HG03039 (cell line): ENCODE measurements around the gene CDH6.

Source experiments
- ATAC-seq: cut with Tn5 transposase; IDR thresholded peaks from one replicate; pipeline ENCODE4 v1.9.1; 2021; ENCODE audit warnings: mild to moderate bottlenecking, moderate library complexity; ENCODE audit not compliant: unreplicated experiment

CDH6 gene

DNA sequence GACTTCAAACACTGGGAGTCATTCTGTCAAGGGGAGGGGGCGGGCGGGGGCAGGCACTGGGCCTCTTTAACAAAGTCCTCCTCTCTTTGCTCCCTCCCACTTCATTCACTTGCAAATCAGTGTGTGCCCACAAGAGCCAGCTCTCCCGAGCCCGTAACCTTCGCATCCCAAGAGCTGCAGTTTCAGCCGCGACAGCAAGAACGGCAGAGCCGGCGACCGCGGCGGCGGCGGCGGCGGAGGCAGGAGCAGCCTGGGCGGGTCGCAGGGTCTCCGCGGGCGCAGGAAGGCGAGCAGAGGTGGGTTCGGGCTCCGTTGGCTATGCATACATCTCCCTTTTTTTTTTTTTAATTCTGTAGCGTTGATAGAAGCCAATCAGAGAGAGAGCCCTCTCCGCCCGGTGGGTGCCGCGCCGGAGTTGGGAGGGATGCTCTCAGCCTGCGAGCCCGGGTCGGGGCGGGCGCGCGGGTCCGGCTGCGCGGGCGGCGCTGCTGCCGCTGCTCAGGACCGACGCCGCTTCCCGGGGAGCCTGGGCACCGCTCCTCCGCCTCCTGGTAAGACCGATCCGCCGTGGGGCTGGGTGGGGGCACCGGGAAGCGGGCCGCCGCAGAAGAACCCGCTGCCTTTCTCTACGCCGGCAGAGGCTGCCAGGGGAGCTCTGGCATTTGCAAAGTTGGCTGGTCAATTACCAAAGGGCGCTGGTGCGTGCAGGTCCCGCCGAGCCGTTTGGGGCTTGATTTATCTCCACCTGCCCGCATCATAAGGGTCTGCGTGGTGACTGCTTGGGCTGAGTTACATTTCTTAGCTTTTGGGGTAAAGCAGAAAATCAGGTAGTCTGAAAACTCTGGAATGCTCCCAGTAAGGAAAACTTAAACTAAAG lies at the start of gene CDH6:
CDH6 (plus strand) TSS at position 96 of the 877 bp plus-strand sequence. CDS start 73,788 bp downstream, outside the sequence.
- ATAC-seq: no peak

- ATAC-seq: no peak
Measured at GRCh38 chr5:31144364-31144763, 49.1 kb upstream of the CDH6 start.

DNA sequence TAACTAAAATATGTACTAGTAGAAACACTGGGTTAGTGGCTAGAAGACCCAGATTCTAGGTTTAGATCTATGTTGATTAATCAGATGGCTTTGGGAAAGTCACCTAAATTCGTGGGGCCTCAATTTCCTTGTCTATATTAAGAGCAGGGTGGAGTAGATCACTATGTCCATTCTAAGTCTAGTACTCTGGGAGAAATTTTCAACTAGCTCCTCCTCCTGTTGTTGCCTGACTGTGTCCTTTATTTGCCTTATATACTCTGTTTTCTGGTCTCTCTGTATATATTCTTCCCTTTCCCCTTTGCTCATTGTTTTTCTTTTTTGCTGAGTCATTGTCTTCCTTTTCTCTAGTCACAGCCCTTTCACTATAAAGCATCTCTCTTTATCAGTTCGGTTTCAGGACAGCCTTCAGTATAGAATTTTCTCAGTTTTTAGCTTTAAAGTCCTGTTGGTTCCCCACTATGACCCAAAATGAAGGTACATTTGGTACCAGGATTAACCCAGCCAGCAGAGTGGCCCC lies 44.5 kb upstream of the CDH6 start:
- ATAC-seq: no peak

DNA sequence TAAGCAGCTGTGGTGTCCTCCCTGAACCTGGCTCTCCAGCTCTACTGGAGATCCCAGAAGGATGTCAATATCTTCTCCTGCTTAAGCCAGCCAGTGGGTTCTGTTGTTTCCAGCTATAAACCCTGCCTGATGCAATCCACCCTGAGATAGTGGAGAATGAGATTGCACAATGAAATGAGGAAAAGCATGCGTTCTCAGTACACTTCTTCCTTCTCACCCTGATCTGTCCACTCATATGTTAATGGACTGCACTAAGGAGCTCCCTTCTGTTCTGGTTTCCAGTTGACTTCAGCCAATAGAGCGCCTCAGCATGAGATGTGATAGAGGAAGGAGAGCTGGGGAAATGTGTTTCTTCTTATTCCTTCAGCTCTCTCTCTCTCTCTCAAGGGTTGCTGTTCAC lies 40.0 kb upstream of the CDH6 start:
- no peak for ATAC-seq

DNA sequence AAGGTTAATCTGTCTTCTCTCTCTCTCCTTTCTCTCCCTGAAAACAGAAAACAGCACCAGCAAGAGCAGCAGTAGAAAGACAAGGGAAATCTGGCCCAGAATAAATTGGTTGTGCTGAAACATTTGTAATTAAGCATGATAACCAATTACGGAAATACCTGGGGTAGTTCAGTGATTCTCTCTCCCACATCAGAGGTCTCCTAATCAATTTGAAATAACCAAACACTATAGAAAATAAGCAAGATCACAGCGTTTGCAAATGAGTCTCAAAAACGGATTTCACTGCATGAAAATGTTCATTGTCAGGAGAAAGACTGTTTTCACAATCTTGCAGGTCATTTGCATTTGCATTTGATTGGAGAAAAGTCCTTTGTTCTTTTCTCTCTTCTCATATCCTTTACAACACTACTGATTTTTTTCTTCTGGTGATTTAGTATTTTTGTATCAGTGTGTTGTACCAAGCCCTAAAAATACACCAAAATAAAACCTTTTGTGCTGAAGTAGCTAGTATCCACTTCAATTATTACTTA lies 36.8 kb upstream of the CDH6 start:
- no peak for ATAC-seq

- ATAC-seq: no peak
Measured at GRCh38 chr5:31157720-31158119, 35.8 kb upstream of the CDH6 start.

DNA sequence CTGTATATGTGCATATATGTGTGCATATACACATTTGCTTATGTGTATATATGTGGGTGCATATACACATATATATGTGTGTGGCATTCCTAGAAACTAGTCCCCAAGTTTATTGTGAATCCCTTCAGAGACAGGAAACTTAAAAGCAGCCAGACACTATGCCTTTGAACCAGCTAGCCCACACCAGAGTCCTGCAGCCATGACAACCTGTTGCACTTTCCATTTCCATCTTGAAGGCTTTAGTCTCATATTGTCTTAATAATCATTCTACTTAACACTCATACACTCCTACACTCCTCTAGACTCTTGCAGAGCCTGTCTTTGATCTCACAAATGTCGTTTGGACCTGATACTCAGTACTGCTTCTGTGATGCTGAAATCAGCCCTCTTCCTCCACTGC lies 34.8 kb upstream of the CDH6 start:
- no peak for ATAC-seq

DNA sequence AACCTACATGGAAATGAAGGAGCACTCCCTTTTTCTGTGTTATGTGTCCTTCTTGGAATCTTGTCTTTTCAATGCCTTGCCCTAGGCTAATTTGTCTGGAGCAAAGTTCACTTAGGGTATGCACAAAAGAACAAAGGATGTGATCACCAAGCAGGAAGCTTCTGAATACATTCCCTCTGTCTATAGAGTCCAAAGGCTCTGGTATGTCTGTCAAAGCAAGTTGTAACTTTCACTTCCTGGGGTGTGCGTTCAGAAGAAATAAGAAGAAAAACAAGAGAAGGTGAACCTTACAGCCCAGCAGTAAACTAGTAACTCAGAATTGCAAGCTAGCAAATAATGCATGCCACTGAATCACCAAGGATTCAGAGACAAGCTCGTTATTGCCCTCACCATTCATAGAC lies 31.7 kb upstream of the CDH6 start:
- no peak for ATAC-seq

DNA sequence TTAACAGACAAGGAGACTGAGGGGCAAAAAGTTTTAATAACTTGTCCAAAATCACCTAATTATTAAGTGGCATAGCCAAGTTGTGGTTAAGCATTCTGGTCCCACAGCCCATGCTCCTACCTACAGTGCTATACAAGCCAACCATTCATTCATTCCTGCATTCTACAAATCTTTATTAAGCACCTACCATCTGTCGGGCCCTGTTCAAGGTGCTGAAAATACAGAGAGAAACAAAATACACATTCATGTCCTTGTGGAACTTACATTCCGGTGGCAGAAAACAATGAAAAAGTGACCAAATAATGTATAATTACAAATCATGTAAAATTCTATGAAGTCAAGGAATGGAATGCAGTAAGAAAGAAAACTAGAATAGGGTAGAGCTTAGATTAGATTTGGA lies 27.8 kb upstream of the CDH6 start:
- no peak for ATAC-seq

DNA sequence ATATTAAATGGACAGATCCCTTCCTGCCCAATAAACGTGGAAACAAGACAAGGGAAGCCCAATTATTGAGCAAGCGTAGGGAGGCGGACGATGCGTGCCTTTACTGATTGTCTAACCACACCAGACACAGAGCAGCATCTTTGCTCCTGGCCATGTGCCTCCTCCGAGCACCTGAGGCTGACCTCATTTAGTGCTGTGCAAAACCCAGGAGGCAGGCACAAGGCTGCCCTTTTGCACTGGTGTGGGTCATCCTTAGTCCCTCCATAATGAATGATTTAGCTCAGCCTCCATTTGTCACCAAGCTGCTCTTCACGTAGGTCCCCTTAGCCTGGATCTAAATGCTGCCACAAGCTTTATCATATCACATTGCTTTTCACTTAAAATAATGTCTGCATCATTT lies 24.1 kb upstream of the CDH6 start:
- no peak for ATAC-seq

- ATAC-seq: no peak
Measured at GRCh38 chr5:31172881-31173280, 20.6 kb upstream of the CDH6 start.

DNA sequence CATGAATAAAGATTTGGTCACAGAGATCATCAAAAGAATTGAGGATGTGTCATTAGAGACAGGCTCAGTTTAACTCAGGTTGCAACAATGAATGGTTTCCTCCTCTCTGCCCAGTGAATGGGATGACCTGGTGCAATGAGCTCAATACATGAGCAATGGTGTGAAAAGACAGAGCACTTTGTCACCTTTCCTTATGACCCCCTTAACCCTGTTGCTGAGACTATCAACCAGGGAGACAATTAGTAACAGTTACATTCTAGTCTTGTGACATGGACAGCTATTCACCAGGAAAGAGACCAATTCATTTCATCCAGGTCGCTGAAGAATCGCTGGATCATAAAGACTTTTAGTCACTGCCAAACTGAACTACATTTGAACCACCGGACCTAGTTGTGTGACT lies 19.9 kb upstream of the CDH6 start:
- ATAC-seq: no peak

DNA sequence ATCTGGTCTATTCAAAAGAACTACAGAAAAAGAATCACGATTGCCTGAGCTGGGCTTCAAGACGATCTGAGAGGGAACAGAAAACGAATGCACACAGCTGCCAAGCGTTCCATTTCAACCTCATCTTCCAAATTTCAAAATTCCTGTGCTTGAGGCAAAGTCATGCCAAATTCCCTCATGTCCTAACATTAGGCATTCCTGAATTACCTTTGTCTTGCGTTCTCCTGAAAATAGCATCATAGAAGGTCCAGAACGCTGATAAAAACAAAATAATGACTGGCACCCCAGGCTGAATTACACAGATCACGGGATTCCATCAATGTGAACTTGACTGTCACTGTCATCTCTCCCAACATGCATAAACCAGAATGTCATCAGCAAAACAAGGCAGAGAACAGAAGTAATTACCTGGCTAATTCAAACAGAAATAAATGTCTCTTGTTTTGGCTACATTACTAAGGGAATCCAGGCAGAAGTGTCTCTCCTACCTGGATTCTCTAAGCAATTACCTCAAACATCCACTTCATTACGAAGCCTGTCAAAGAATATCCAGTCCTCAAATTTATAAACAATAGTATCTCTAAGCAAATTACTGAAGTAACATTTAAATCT lies 12.0 kb upstream of the CDH6 start:
- no peak for ATAC-seq

- no peak for ATAC-seq
Measured at GRCh38 chr5:31182136-31182535, 11.3 kb upstream of the CDH6 start.

DNA sequence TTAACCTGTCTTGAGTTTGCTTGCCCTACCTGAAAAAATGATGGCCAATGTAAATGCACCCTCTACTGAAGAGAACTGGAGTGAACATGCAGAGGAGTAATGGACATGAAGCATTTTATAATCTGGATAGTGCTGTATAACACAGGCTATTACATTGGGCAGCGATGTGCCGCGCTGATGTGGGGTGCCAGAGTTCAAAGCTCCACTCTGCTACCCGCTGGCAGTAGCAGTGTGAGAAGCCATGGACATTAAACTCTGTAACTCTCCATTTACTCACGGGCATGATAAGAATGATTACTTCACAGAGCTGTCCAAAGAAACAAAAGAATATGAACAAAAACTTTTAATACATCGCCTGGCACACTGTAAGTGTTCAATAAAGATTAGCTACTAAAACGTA lies 7.5 kb upstream of the CDH6 start:
- ATAC-seq: no peak

DNA sequence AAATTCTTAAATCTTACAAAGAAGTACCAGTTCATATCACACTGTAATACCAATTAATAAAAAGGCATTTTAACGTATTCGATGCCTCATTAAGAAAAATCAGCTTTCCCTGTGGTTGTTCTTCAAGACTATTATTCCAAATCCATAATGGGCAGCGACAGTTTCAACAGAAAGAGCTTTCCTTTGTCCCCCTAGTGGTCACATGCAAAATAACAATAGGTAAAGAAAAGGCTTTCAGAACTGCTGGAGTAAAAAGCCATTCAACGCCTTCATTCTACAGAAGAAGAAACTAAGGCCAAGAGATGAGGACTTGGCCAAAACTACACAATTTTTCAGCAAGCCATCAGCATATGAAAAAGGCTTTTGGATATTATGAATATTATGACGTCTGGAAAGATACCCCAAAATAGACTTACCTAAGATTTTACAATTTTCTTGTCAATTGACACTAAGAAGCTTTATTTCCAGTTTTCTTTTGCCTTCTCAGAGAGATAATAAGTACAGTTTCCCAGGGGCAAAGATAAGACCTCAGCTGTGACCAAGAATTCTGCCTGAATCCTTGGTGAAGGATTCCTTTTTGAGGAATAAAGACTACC lies 6.7 kb upstream of the CDH6 start:
- ATAC-seq: no peak

DNA sequence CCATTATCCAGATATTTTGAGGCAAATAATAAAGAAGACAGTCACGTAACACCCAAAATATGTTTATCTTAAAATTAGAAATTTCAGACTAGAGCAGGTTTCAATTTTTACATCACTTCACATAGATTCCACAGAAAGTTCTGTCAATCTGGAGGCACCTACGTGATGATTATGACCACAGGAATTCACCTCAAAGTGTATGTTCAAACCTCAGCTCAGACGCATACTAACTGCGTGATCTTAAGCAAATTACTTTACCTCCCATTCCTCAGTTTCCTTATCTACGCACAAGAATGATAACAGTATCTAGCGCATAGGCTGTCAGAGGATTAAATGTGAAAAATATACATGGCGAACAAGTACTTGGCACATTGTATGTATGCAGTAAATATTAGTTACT lies 5.9 kb upstream of the CDH6 start:
- ATAC-seq: no peak

- no peak for ATAC-seq
Measured at GRCh38 chr5:31192442-31192841, 1.0 kb upstream of the CDH6 start.

DNA sequence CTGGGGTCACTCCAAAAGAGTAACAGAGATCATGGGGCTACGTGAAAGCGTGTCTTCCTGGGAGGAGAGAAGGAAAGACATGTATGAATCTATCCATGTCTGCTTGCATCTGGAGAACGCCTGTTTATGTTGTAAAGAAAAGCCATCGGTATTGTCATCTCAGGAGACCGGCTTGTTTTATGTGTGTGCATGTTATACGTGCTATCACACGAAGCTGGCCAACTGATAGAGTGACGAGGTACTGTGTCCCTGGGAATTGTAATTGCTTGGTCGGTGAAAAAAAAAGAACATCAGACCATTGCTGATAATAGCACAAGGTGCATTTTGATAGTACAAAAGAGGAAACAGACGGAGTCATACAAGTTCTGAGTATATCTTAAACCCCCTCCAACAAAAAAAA lies 370 bp upstream of the CDH6 start:
- no peak for ATAC-seq

DNA sequence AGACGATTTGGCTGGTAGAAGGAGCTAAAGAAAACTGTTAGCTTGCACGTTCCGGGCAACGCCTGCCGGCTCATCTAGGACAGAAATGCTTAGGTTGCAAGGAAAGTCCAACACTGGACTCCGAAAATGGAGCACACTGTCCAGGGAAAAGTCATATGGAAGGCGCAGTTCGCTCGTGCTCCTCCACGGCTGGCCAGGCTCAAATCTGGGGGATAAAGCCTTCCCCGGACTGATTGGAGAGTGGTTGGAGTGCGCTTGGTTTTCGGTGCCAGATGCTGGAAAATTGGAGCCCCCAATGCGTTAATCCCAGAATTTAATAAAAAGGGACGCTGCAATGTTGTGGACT lies 955 bp downstream of the CDH6 start:
- no peak for ATAC-seq

DNA sequence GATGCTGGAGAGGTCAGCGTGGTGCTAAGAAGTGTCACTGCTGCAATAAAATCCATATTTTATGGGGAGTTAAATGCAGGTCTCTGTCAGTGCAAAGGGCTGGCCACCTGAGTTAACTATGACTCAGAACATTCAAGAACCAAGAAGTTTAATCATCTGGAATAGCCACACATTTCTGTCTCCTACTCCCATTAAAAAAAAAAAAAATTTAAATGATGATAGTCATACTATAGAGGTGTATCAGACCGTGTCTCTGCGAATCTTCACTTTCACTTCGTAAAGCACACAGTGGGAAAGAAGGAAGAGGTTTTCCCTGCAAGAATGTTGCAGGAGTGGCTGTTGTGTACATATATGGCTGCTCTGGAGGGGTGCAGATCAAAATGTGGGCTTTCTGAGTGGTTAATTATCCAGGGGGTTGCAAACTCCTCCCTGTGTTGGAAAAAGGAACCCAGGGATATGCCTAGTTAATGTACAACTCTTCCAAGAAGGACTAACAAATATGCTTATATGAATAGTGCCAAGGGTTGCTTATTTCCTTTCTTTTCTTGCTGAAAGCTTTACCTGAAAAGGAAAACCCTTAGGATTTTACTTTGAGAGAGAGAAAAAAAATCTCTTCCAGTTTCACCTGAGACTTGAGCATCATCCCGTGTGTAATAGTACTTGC lies 1.5 kb downstream of the CDH6 start:
- no peak for ATAC-seq
